Measurements from ENCODE around the gene STK32A. TPM values are rescaled to one million over a fixed set of nuclear protein-coding genes. Genes with fewer than 3 reads are reported as not detected.
"Not testable (repeated sequence)": the region's sequence is repeated elsewhere in the genome, so short reads cannot be mapped to it uniquely, and the experiment has no call there.

STK32A gene
- total RNA-seq, 2 donors from 2014 or later, result not detected

DNA sequence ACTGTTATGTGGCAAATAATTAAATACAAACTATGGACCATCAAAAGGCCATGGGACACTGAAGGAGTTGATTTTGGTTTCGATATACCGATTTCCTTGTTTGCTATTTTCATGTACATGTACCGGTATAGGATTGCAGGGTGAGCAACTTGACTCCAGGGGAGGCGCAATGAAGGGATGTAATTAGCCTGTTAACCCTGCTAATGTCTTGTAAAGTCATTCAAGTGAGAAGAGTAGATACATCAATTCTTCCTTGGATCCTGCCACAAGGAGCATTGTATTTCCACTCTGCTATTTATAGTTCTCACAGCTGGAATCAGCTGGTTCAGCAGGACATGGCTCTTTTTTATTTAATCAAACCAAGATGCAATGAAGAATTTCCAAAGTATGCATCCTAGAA lies 102.0 kb downstream of the STK32A start:
- Mint-ChIP-seq H3K9me3 (peaks cover 6% of the 10 kb centered on the region in 2 donors), H3K36me3 (ENCODE audit: insufficient read depth in 2 of 2) (no peaks in the 10 kb centered on the region)
- ATAC-seq (replicated peaks in 1 of 2), result no peak

DNA sequence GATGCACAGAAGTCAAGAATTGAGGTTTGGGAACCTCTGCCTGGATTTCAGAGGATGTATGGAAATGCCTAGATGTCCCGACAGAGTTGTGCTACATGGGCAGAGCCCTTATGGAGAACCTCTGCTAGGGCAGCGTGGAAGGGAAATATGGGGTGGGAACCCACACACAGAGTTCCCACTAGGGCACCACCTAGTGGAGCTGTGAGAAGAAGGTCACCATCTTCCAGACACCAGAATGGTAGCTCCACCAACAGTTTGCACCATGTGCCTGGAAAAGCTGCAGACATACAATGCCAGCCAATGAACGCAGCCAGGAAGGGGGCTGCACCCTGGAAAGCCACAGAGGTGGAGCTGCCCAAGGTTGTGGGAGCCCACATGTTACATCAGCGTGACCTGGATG lies 104.5 kb downstream of the STK32A start:
- Mint-ChIP-seq H3K9me3 (peaks cover 6% of the 10 kb centered on the region in 2 donors), H3K4me1 (ENCODE audit: low read depth) (no peaks in the 10 kb centered on the region), H3K4me3 (no peak overlapping the region), H3K36me3 (ENCODE audit: insufficient read depth in 2 of 2) (no peaks in the 10 kb centered on the region), H3K27me3 (ENCODE audit: low read depth) (no peaks in the 10 kb centered on the region), H3K27ac (no peak overlapping the region)
- no peak for DNase-seq
- ATAC-seq (replicated peaks in 1 of 2), result no peak

More for the DNA sequence above, 102.0 kb downstream of the STK32A start:
- no peak overlapping the region for H3K4me3 Mint-ChIP-seq
- DNase-seq, result no peak
- no peaks in the 10 kb centered on the region for H3K27me3 Mint-ChIP-seq (ENCODE audit: low read depth)
- H3K4me1 Mint-ChIP-seq (ENCODE audit: low read depth), result no peaks in the 10 kb centered on the region
- H3K27ac Mint-ChIP-seq, result no peak overlapping the region

DNA sequence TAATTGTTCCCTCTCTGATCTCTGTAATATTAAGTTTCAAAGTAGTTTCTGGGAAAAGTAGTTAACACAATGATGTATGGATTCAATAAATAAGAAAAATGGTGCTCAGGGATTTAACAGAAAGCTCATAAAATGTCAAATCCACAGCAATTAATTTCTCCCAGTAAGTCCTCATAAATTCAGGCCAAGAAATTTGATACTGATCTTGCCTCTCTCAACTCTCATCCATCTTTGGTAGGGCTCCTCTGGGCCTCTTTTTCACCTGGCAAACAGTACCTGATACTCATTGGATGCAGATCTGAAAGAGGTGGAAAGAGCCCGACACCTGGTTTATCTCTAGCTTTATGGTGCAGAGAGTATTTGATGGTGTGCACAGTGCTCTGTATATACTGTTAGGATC lies 106.1 kb downstream of the STK32A start:
- no peak for DNase-seq
- H3K27me3 Mint-ChIP-seq (ENCODE audit: low read depth), result no peaks in the 10 kb centered on the region
- no peak overlapping the region for H3K27ac Mint-ChIP-seq

DNA sequence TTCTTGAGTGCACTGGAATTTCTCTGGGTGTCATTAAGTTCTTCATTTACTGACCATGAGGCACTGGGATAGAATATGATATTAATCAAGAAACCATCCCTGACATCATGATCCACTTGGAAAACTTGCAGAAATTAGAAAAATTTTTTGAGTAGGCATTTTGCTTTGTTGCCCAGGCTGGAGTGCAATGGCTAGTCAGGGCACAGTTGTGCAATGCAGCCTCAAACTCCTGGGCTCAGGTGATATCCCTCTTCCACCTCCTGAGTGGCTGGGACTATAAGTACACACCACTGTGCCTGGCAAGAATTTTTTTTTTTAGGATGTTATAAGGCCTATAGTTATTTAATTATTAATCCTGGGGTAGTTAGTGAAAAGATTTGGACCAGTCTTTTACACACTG lies 106.5 kb downstream of the STK32A start:
- Mint-ChIP-seq H3K27me3 (ENCODE audit: low read depth) (no peaks in the 10 kb centered on the region), H3K4me3 (no peak overlapping the region), H3K4me1 (ENCODE audit: low read depth) (no peaks in the 10 kb centered on the region), H3K36me3 (ENCODE audit: insufficient read depth in 2 of 2) (no peaks in the 10 kb centered on the region), H3K9me3 (peaks cover 6% of the 10 kb centered on the region in 2 donors), H3K27ac (no peak overlapping the region)
- no peak for ATAC-seq (replicated peaks in 1 of 2)
- no peak for DNase-seq

More for the DNA sequence above, 106.1 kb downstream of the STK32A start:
- no peak for ATAC-seq (replicated peaks in 1 of 2)
- Mint-ChIP-seq H3K4me1 (ENCODE audit: low read depth) (no peaks in the 10 kb centered on the region), H3K36me3 (ENCODE audit: insufficient read depth in 2 of 2) (no peaks in the 10 kb centered on the region), H3K4me3 (no peak overlapping the region), H3K9me3 (peaks cover 6% of the 10 kb centered on the region in 2 donors)

DNA sequence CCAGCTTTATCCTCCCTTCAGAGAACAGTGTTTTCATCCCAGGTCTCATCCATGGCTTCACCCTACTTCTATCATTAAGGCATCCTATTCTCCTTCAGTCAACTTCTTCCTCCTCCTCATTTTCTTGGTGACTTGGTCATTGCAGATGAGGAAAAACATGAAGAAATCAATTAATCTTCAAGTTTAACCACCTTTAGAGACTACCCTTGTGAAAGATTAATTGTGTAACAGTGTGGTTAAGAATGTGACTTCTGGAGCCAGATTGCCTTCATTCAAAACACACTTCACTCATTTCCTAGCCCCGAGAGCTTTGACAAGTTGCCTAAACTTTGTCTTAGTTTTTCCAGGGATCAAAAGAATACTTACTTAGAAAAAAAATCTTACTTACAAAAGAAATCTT lies 110.0 kb downstream of the STK32A start:
- Mint-ChIP-seq H3K36me3 (ENCODE audit: insufficient read depth in 2 of 2) (no peaks in the 10 kb centered on the region), H3K9me3 (peaks cover 0 to 2% of the 10 kb centered on the region in 2 donors), H3K4me3 (no peak overlapping the region), H3K27me3 (ENCODE audit: low read depth) (no peaks in the 10 kb centered on the region), H3K4me1 (ENCODE audit: low read depth) (no peaks in the 10 kb centered on the region), H3K27ac (no peak overlapping the region)
- DNase-seq (no peak), ATAC-seq (replicated peaks in 1 of 2) (no peak)

DNA sequence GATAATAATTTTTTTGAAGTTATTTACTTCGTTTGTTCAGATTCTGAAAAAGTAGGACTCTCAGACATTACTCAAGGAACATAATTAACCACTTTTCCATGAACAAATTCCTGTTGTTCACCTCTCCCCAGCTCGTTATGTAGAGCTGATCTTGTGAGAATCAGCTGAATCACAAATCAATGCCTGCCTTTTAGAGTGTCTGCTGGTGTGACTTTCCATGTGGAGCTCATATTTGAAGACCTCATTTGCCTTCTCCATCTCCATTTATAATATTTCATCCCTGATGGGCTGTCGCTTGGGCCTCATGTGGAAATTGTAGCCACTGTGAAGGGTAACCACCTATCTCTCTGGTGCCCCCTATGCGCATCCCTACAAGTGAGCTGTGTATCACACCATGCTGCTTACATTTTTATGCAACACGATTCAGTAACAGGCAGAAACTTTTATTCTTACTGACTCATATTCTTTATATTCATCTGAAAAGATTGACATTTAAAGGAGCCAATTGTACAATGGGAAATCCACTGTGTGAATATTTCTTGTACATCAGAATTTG lies 111.3 kb downstream of the STK32A start:
- H3K9me3 Mint-ChIP-seq, result peaks cover 0 to 1% of the 10 kb centered on the region in 2 donors
- H3K36me3 Mint-ChIP-seq (ENCODE audit: insufficient read depth in 2 of 2), result no peaks in the 10 kb centered on the region
- DNase-seq (no peak), ATAC-seq (replicated peaks in 1 of 2) (no peak)
- H3K27me3 Mint-ChIP-seq (ENCODE audit: low read depth), result no peaks in the 10 kb centered on the region
- H3K4me1 Mint-ChIP-seq (ENCODE audit: low read depth), result no peaks in the 10 kb centered on the region
- no peak overlapping the region for H3K4me3 Mint-ChIP-seq
- H3K27ac Mint-ChIP-seq, result no peak overlapping the region

DNA sequence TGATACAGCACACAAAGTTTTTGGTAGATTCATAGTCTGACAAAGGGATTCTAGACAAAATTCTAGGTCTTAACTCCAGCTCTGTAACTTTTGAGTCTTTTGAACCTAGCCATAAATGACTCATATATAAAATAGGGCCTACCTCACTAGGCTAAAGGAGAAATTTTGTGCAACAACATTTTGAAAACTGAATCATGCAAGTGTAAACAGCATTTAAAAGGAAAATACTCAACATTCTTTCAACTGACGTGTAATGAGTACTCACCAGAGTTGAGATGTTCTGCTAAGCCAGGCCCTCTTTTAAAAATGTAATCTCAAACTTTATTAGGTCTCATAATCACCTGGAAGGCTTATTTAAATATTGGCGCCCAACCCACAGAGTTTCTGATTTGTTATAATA lies 113.2 kb downstream of the STK32A start:
- Mint-ChIP-seq H3K27ac (no peak overlapping the region), H3K4me1 (ENCODE audit: low read depth) (no peaks in the 10 kb centered on the region), H3K9me3 (no peaks in the 10 kb centered on the region), H3K27me3 (ENCODE audit: low read depth) (no peaks in the 10 kb centered on the region), H3K4me3 (no peak overlapping the region), H3K36me3 (ENCODE audit: insufficient read depth in 2 of 2) (no peaks in the 10 kb centered on the region)
- ATAC-seq (replicated peaks in 1 of 2), result no peak
- DNase-seq, result no peak

DNA sequence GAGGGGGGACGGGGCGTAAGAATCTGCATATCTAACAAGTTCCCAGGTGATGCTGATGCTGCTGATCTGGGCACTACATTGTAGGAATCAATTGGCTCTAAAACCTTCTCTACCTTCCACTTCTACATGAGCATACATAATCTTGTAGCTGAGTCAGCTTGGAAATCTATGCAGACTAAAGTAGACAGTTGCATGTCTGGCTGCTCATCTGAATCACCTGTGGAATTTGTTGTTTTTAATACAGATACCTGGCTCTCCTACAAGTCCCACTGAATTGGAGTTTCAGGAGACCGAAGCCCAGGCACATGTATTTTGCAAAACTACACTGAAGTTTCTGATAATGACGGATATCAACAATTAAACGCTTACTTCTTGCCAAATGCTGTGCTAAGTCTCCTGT lies 113.6 kb downstream of the STK32A start:
- no peak for ATAC-seq (replicated peaks in 1 of 2)
- no peaks in the 10 kb centered on the region for H3K4me1 Mint-ChIP-seq (ENCODE audit: low read depth)
- no peak overlapping the region for H3K4me3 Mint-ChIP-seq
- no peaks in the 10 kb centered on the region for H3K9me3 Mint-ChIP-seq
- no peak for DNase-seq
- H3K27me3 Mint-ChIP-seq (ENCODE audit: low read depth), result no peaks in the 10 kb centered on the region
- H3K36me3 Mint-ChIP-seq (ENCODE audit: insufficient read depth in 2 of 2), result no peaks in the 10 kb centered on the region
- no peak overlapping the region for H3K27ac Mint-ChIP-seq

DNA sequence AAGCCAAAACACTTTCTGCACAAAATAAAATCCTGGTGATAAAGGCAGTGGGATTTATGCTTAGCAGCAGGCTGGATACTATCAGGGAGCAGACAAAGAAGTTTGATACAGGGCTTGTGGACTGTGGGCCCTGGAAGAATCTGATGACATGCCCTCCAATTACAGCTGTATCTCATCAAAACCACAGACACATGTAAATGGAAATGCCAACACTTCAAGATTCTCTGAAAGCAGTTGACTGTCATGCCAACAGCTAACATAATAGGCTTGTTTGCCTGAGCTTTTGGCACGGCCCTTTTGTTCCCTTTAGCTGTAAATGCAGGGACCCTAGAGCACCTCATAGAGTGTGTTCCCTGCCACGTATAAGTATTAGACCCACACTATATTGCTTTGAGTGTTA lies 114.4 kb downstream of the STK32A start:
- Mint-ChIP-seq H3K36me3 (ENCODE audit: insufficient read depth in 2 of 2) (no peaks in the 10 kb centered on the region), H3K27ac (no peak overlapping the region), H3K9me3 (no peaks in the 10 kb centered on the region), H3K4me3 (no peak overlapping the region), H3K27me3 (ENCODE audit: low read depth) (no peaks in the 10 kb centered on the region), H3K4me1 (ENCODE audit: low read depth) (no peaks in the 10 kb centered on the region)
- ATAC-seq (replicated peaks in 1 of 2) (no peak), DNase-seq (no peak)

DNA sequence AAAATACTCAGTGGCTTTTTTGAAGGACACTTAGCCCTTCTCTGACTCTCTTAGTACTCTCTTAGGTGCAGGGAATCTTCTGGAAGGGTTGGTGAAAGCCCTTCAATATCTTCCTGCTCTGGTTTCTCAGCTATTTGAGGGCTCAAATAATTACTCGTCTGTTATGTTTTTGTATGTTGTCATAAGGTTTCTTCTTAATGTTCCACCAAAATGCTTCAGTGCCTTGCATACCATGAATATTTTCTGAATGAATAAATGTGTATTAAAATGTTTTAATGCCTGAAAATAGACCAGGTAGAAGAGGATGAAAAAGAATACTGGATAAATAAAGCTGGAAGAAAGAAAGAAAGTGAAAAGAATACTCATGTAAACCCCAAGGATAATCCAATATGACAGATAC lies 124.3 kb downstream of the STK32A start:
- no peaks in the 10 kb centered on the region for H3K27me3 Mint-ChIP-seq (ENCODE audit: low read depth)
- ATAC-seq (replicated peaks in 1 of 2) (no peak), DNase-seq (no peak)
- no peaks in the 10 kb centered on the region for H3K4me1 Mint-ChIP-seq (ENCODE audit: low read depth)
- H3K27ac Mint-ChIP-seq, result no peak overlapping the region
- H3K9me3 Mint-ChIP-seq, result no peaks in the 10 kb centered on the region
- H3K4me3 Mint-ChIP-seq, result no peak overlapping the region
- no peaks in the 10 kb centered on the region for H3K36me3 Mint-ChIP-seq (ENCODE audit: insufficient read depth in 2 of 2)

DNA sequence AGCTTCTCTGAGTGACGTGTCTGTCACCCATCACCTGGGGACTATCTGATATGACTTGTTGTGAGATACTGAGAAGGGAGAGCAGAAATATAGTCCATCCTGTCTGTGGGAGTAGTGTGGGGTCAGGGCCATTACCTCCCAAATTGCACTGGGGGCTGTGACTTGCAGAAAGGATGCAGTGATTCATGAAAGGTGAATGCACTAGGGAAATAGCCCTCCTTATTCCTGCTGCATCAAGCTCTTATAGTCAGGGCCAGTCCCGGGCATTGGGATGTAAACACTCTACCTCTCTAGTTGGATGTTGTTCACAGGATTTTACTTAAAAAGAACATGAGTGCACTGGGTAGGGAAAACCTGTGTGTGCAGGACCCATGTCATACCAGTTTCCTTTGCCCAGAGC lies 124.8 kb downstream of the STK32A start:
- Mint-ChIP-seq H3K27me3 (ENCODE audit: low read depth) (no peaks in the 10 kb centered on the region), H3K36me3 (ENCODE audit: insufficient read depth in 2 of 2) (no peaks in the 10 kb centered on the region), H3K27ac (no peak overlapping the region), H3K4me3 (no peak overlapping the region), H3K4me1 (ENCODE audit: low read depth) (no peaks in the 10 kb centered on the region), H3K9me3 (no peaks in the 10 kb centered on the region)
- no peak for ATAC-seq (replicated peaks in 1 of 2)
- no peak for DNase-seq

DNA sequence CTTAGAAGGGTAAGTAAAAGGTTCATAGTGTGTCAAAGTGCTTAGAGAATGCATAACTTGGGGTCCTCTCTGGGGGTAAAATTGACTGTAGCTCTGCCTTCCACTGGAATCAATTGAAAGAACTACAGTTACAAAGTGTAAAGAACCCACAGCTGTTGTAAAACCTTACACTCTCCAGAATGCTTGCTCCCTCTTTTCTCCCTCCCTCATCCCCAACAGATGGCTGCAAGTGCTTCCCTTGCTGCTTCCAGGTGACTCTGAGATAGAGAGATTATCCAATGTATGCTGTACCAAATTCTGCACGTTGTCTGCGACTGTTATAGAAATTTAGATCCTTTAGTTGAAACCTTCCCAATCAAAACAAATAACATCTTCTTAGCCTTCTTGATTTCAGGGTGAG lies 126.0 kb downstream of the STK32A start:
- H3K27ac Mint-ChIP-seq, result no peak overlapping the region
- peaks cover 0 to 3% of the 10 kb centered on the region in 2 donors for H3K9me3 Mint-ChIP-seq
- no peaks in the 10 kb centered on the region for H3K36me3 Mint-ChIP-seq (ENCODE audit: insufficient read depth in 2 of 2)
- no peak for DNase-seq
- H3K4me1 Mint-ChIP-seq (ENCODE audit: low read depth), result no peaks in the 10 kb centered on the region
- H3K4me3 Mint-ChIP-seq, result no peak overlapping the region
- ATAC-seq (replicated peaks in 1 of 2), result no peak
- no peaks in the 10 kb centered on the region for H3K27me3 Mint-ChIP-seq (ENCODE audit: low read depth)

DNA sequence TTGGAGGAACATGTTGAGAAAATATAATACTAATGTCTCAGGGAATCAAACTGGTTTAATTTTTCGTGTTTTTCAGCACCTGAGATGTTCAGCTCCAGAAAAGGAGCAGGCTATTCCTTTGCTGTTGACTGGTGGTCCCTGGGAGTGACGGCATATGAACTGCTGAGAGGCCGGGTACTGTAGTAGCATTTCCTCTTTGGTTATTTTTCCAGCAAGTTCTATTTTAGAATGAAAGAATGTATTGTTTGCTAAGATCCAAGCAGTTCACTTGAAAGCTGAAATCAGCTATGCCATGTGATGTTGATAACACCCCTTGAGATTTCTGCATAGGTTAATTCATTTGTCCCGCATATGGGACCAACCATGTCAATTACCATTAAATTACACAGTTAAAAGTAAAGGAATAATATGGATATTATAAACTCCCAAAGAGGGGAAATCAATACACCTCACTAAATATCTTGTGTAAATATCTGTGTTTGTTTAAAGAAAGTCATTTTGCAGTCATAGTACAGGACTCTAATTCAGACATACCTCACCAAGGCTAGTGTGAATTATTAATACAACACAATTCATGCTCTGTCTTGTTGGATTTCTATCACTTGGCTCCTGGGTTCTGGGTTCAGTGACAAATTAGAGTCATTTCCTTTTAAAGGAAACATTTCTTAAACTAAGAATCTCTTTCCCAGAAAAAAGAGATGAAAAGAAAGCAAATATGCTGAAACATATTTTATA lies 126.8 kb downstream of the STK32A start:
- no peaks in the 10 kb centered on the region for H3K36me3 Mint-ChIP-seq (ENCODE audit: insufficient read depth in 2 of 2)
- H3K4me1 Mint-ChIP-seq (ENCODE audit: low read depth), result no peaks in the 10 kb centered on the region
- H3K27me3 Mint-ChIP-seq (ENCODE audit: low read depth), result no peaks in the 10 kb centered on the region

DNA sequence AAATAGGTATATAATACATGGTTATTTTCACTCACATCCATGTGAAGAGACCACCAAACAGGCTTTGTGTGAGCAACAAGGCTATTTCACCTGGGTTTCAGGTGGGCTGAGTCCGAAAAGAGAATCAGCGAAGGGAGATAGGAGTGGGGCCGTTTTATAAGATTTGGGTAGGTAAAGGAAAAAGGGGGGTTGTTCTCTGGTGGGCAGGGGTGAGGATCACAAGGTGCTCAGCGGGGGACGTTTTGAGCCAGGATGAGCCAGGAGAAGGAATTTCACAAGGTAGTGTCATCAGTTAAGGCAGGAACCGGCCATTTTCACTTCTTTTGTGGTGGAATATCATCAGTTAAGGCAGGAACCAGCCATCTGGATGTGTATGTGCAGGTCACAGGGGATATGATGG lies 132.6 kb downstream of the STK32A start:
- H3K27me3 Mint-ChIP-seq (ENCODE audit: low read depth); DNase-seq: not testable (repeated sequence)

More for the DNA sequence above, 126.8 kb downstream of the STK32A start:
- ATAC-seq (replicated peaks in 1 of 2), result no peak
- H3K9me3 Mint-ChIP-seq, result peaks cover 0 to 3% of the 10 kb centered on the region in 2 donors
- H3K4me3 Mint-ChIP-seq, result no peak overlapping the region
- no peak for DNase-seq
- no peak overlapping the region for H3K27ac Mint-ChIP-seq

More for the DNA sequence above, 132.6 kb downstream of the STK32A start:
- ATAC-seq (replicated peaks in 1 of 2); H3K36me3 Mint-ChIP-seq (ENCODE audit: insufficient read depth in 2 of 2); H3K4me1 Mint-ChIP-seq (ENCODE audit: low read depth); H3K27ac Mint-ChIP-seq; H3K4me3 Mint-ChIP-seq; H3K9me3 Mint-ChIP-seq: not testable (repeated sequence)
